ENCODE measurements around the gene CSTB.

DNA sequence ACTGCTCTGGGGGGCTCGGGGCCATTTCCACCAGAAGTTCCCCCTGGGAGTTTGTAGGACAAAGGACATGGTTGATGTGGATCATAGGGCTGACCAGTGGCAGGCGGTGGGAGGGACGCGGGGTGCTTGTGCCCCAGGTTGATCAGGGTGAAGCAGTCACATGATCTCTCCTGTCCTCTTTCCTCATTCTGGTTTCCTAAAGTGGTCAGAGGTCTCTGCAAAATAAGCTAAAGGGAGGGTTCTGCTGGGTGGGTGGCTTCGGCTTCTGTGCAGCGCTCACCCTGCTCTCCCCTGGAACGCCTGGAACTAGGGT is 48.0 kb downstream of the CSTB start:
- TF ChIP-seq, protein P1, sequence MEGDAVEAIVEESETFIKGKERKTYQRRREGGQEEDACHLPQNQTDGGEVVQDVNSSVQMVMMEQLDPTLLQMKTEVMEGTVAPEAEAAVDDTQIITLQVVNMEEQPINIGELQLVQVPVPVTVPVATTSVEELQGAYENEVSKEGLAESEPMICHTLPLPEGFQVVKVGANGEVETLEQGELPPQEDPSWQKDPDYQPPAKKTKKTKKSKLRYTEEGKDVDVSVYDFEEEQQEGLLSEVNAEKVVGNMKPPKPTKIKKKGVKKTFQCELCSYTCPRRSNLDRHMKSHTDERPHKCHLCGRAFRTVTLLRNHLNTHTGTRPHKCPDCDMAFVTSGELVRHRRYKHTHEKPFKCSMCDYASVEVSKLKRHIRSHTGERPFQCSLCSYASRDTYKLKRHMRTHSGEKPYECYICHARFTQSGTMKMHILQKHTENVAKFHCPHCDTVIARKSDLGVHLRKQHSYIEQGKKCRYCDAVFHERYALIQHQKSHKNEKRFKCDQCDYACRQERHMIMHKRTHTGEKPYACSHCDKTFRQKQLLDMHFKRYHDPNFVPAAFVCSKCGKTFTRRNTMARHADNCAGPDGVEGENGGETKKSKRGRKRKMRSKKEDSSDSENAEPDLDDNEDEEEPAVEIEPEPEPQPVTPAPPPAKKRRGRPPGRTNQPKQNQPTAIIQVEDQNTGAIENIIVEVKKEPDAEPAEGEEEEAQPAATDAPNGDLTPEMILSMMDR (IDR thresholded peaks at IDR 0.05 in 2 of 3, conservative IDR thresholded peaks at IDR 0.05 in 1 of 3; ENCODE audit: borderline replicate concordance in 1 of 3, insufficient read depth in 1 of 3, low read depth in 2 of 3, low read length in 2 of 3), result no peak
- TF ChIP-seq RAD21 (IDR thresholded peaks at IDR 0.05; ENCODE audit: low read depth), result no peak
- no peak for TF ChIP-seq EZH2 (IDR thresholded peaks at IDR 0.05)
- TF ChIP-seq EGR1 (IDR thresholded peaks at IDR 0.05; ENCODE audit: low read depth), result no peak
- TF ChIP-seq, protein P2, sequence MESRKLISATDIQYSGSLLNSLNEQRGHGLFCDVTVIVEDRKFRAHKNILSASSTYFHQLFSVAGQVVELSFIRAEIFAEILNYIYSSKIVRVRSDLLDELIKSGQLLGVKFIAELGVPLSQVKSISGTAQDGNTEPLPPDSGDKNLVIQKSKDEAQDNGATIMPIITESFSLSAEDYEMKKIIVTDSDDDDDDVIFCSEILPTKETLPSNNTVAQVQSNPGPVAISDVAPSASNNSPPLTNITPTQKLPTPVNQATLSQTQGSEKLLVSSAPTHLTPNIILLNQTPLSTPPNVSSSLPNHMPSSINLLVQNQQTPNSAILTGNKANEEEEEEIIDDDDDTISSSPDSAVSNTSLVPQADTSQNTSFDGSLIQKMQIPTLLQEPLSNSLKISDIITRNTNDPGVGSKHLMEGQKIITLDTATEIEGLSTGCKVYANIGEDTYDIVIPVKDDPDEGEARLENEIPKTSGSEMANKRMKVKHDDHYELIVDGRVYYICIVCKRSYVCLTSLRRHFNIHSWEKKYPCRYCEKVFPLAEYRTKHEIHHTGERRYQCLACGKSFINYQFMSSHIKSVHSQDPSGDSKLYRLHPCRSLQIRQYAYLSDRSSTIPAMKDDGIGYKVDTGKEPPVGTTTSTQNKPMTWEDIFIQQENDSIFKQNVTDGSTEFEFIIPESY (IDR thresholded peaks at IDR 0.05; ENCODE audit: extremely low read depth, insufficient replicate concordance, low read length), result no peak
- no peak for TF ChIP-seq POLR2AphosphoS5 (IDR thresholded peaks at IDR 0.05; ENCODE audit: low read depth, low read length)
- no peak for TF ChIP-seq POLR2A (IDR thresholded peaks at IDR 0.05; ENCODE audit: borderline replicate concordance, extremely low read depth, insufficient read depth, insufficient read length)
- no peak for TF ChIP-seq ZNF274 (IDR thresholded peaks at IDR 0.05; ENCODE audit: low read depth, low read length)
- TF ChIP-seq YY1 (IDR thresholded peaks at IDR 0.05; ENCODE audit: extremely low read depth, insufficient replicate concordance, low read depth, low read length), result no peak
- TF ChIP-seq SP1 (IDR thresholded peaks at IDR 0.05; ENCODE audit: low read depth), result no peak
- no peak for TF ChIP-seq SIN3A (IDR thresholded peaks at IDR 0.05; ENCODE audit: low read depth)
- TF ChIP-seq FOSL1 (IDR thresholded peaks at IDR 0.05; ENCODE audit: low read depth), result no peak
- TF ChIP-seq EZH2phosphoT487 (IDR thresholded peaks at IDR 0.05; ENCODE audit: borderline replicate concordance), result no peak
- TF ChIP-seq, protein P3, sequence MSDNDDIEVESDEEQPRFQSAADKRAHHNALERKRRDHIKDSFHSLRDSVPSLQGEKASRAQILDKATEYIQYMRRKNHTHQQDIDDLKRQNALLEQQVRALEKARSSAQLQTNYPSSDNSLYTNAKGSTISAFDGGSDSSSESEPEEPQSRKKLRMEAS (IDR thresholded peaks at IDR 0.05), result no peak
